ENCODE results near the gene MORF4L1.

- TF ChIP-seq, protein P1, sequence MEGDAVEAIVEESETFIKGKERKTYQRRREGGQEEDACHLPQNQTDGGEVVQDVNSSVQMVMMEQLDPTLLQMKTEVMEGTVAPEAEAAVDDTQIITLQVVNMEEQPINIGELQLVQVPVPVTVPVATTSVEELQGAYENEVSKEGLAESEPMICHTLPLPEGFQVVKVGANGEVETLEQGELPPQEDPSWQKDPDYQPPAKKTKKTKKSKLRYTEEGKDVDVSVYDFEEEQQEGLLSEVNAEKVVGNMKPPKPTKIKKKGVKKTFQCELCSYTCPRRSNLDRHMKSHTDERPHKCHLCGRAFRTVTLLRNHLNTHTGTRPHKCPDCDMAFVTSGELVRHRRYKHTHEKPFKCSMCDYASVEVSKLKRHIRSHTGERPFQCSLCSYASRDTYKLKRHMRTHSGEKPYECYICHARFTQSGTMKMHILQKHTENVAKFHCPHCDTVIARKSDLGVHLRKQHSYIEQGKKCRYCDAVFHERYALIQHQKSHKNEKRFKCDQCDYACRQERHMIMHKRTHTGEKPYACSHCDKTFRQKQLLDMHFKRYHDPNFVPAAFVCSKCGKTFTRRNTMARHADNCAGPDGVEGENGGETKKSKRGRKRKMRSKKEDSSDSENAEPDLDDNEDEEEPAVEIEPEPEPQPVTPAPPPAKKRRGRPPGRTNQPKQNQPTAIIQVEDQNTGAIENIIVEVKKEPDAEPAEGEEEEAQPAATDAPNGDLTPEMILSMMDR (conservative IDR thresholded peaks at IDR 0.05; ENCODE audit: low read length) = no peak
- no peak for TF ChIP-seq EZH2phosphoT487 (IDR thresholded peaks at IDR 0.05; ENCODE audit: borderline replicate concordance)
Measured at GRCh38 chr15:78842519-78842918, 30.2 kb upstream of the MORF4L1 start.
